ENCODE results near the gene UGT1A5.
"Not testable (repeated sequence)": the region's sequence is repeated elsewhere in the genome, so short reads cannot be mapped to it uniquely, and the experiment has no call there.

The UGT1A5 gene

DNA sequence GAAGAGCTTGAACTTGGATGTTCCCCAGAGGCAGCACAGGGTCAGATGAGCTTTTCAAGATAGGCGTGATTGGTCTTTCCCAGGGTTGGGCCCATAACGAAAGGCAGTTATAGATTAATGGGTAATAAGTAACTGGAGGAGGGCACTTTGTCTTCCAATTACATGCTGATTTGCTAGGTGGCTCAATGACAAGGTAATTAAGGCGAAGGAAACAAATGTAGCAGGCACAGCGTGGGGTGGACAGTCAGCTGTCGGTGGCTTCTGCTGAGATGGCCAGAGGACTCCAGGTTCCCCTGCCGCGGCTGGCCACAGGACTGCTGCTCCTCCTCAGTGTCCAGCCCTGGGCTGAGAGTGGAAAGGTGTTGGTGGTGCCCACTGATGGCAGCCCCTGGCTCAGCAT lies 5.8 kb downstream of the UGT1A5 start, which contains the start of gene UGT1A4:
TSS of gene UGT1A4 (plus strand) at position 185 of the 400 bp plus-strand sequence. CDS start at position 270, 85 bp downstream.
- Mint-ChIP-seq H3K36me3 (ENCODE audit: low read depth) (no peaks in the 10 kb centered on the region), H3K4me3 (no peak within 1 kb of the TSS), H3K4me1 (no peaks in the 10 kb centered on the region), H3K27me3 (ENCODE audit: low read depth, poor library complexity) (peaks cover 25% of the 10 kb centered on the region), H3K9me3 (peaks cover 6% of the 10 kb centered on the region), H3K27ac (peak within 1 kb of the TSS; percentile 5)
- TF ChIP-seq, protein P1, sequence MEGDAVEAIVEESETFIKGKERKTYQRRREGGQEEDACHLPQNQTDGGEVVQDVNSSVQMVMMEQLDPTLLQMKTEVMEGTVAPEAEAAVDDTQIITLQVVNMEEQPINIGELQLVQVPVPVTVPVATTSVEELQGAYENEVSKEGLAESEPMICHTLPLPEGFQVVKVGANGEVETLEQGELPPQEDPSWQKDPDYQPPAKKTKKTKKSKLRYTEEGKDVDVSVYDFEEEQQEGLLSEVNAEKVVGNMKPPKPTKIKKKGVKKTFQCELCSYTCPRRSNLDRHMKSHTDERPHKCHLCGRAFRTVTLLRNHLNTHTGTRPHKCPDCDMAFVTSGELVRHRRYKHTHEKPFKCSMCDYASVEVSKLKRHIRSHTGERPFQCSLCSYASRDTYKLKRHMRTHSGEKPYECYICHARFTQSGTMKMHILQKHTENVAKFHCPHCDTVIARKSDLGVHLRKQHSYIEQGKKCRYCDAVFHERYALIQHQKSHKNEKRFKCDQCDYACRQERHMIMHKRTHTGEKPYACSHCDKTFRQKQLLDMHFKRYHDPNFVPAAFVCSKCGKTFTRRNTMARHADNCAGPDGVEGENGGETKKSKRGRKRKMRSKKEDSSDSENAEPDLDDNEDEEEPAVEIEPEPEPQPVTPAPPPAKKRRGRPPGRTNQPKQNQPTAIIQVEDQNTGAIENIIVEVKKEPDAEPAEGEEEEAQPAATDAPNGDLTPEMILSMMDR (IDR thresholded peaks at IDR 0.05), result no peak
- DNase-seq, result no peak

DNA sequence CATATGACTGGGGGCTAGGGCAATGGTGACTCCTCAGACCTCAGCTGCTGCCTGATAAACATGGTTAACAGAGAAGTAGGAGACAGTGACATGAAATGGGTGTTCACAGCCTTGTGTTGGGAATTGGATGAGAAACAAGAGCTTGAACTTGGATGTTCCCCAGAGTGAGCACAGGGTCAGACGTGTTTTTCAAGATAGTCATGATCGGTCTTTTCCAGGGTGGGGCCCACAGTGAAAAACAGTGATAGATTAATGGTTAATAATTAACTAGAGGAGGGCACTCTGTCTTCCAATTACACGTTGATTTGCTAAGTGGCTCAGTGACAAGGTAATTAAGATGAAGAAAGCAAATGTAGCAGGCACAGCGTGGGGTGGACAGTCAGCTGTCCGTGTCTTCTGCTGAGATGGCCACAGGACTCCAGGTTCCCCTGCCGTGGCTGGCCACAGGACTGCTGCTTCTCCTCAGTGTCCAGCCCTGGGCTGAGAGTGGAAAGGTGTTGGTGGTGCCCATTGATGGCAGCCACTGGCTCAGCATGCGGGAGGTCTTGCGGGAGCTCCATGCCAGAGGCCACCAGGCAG lies 16.1 kb downstream of the UGT1A5 start, which contains the start of gene UGT1A3:
TSS of gene UGT1A3 (plus strand) at position 320 of the 579 bp plus-strand sequence. CDS start at position 405, 85 bp downstream.
- Mint-ChIP-seq H3K4me1 (no peaks in the 10 kb centered on the region), H3K9me3 (peaks cover 11% of the 10 kb centered on the region), H3K4me3 (no peak within 1 kb of the TSS), H3K27me3 (ENCODE audit: low read depth, poor library complexity) (peaks cover 25% of the 10 kb centered on the region), H3K27ac (no peak within 1 kb of the TSS), H3K36me3 (ENCODE audit: low read depth) (no peaks in the 10 kb centered on the region)
- TF ChIP-seq, protein P1 (IDR thresholded peaks at IDR 0.05), result no peak
- DNase-seq, result no peak

DNA sequence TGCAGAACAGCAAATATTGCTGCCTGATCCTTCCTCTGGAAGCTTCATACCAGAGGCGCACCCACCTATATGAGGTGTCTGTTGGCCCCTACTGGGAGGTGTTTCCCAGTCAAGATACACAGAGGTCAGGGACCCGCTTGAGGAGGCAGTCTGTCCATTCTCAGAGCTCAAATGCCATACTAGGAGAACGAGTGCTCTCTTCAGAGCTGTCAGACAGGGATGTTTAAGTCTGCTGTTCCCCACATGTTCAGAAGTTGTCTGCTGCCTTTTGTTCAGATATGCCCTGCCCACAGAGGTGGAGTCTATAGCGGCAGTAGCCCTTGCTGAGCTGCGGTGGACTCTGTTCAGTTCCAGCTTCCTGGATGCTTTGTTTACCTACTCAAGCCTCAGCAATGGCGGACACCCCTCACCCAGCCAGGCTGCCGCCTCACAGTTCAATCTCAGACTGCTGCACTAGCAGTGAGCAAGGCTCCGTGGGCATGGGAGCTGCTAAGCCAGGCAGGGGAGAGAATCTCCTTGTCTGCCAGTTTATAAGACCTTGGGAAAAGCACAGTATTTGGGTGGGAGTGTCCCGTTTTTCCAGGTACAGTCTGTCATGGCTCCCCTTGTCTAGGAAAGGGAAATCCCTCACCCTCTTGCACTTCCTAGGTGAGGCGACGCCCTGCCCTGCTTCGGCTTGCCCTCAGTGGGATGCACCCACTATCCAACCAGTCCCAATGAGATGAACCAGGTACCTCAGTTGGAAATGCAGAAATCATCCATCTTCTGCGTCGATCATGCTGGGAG lies 24.4 kb downstream of the UGT1A5 start:
- not testable (repeated sequence) for DNase-seq; H3K4me3 Mint-ChIP-seq; H3K27ac Mint-ChIP-seq; H3K36me3 Mint-ChIP-seq (ENCODE audit: low read depth); H3K4me1 Mint-ChIP-seq
- Mint-ChIP-seq H3K27me3 (ENCODE audit: low read depth, poor library complexity) (peaks cover 27% of the 10 kb centered on the region), H3K9me3 (peaks cover 14% of the 10 kb centered on the region)

DNA sequence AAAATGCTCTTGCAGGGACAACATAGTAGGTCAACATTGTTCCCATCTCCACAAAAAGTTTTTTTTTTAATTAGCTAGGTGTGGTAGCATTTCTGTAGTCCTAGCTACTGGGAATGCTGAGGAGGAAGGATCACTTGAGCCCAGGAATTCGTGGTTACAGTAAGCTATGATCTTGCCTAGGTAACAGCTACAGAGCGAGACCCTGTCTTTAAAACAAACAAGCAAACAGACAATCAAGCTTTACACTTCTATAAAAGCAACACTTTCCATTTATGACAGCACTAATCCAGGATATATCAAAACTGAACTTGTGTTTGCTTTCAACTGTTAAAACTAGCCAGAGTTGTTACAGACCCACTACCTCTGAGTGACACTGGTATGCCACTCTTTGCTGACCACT lies 28.2 kb downstream of the UGT1A5 start:
- H3K4me3 Mint-ChIP-seq, result no peak overlapping the region
- H3K36me3 Mint-ChIP-seq (ENCODE audit: low read depth), result no peaks in the 10 kb centered on the region
- H3K27me3 Mint-ChIP-seq (ENCODE audit: low read depth, poor library complexity), result peaks cover 24% of the 10 kb centered on the region
- no peak overlapping the region for H3K27ac Mint-ChIP-seq
- H3K9me3 Mint-ChIP-seq, result peaks cover 14% of the 10 kb centered on the region
- H3K4me1 Mint-ChIP-seq, result no peaks in the 10 kb centered on the region
- DNase-seq, result no peak
- TF ChIP-seq, protein P1 (IDR thresholded peaks at IDR 0.05), result no peak

DNA sequence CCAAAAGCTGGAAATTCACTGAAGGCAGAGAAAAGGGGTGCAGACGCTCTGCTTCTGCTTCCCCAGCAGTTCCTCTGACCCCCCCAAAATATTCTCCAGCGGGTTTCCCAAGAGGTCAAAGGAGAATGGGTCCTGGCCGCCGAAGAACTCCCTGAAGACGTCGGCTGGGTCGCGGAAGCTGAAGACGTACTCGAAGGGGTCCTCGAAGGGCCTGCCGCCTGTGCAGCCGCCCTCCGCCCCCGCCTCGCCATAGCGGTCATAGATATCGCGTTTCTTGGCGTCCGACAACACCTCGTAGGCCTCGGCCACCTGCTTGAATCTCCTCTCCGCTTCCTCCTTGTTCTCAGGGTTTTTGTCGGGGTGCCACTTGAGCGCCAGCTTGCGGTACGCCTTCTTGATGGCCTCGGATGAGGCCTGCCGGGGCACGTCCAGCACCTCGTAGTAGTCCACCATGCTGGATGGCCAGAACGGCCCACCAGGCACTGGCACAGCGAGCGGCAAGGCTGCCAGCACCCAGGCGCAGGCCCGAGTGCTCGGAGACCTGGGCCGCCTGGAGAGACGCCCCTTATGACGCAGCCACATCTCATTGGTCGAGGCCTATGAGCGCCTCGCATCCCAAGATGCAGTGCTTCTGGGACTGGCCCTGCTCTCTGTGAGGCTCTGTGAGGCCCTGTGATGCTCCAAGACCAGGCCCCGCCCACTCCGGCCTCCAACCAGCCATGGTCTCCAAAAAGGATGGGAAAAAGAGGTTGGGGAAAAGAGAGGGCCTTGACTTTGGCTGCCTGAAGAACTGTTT lies 31.0 kb downstream of the UGT1A5 start:
- H3K4me3 Mint-ChIP-seq, result no peak overlapping the region
- H3K27me3 Mint-ChIP-seq (ENCODE audit: low read depth, poor library complexity), result peaks cover 9% of the 10 kb centered on the region
- TF ChIP-seq, protein P1 (IDR thresholded peaks at IDR 0.05), result no peak
- H3K27ac Mint-ChIP-seq, result no peak overlapping the region
- H3K4me1 Mint-ChIP-seq, result no peaks in the 10 kb centered on the region
- no peak for DNase-seq
- H3K9me3 Mint-ChIP-seq, result peaks cover 6% of the 10 kb centered on the region
- no peaks in the 10 kb centered on the region for H3K36me3 Mint-ChIP-seq (ENCODE audit: low read depth)

All from nephron progenitor cell (in vitro differentiated cells).